ENCODE results near the gene MAGI3. TPM values are rescaled to one million over a fixed set of nuclear protein-coding genes. Genes with fewer than 3 reads are reported as not detected.

MAGI3 gene
- total and polyA plus RNA-seq, 4 donors = 3.0 to 28.8 (median 7.5) TPM

DNA sequence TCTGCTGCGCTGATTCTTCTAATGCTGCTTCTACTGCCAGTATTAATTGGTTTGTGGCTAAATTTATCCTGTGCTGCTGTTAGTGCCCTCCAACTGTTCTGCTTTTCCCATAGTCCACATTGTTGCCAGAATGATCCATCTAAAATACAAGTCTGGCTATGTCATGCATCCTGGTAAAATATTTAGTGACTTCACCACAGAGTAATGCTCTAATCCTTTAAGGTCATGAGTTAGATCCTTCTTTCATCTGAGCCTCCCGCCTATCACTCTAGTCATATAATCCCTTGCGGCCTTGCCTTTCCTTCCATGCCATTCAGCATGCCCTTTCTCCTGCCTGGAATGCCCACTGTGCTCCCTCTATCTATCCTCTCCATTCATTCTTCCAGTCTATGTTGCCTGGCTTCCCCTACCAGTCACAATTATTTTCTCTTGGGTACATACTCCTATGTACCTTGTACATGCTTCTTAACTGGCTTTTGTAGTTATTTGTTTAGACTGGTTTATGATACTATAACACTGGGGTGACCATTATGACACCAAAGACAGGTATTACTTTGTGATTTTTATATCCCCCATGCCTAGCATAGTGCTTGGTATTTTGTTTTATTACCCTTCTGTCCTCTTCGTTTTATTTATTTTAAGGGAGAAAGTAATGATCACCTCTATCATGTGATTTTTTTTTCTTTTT is 144.0 kb downstream of the MAGI3 start:
- H3K9me3 ChIP-seq (ENCODE audit: control insufficient read depth in 4 of 4, low read length in 3 of 4) = no peaks in the 10 kb centered on the region
- WGBS = 91% methylated on average over 4 of the region's 4 CpGs
- no peaks in the 10 kb centered on the region for H3K27me3 ChIP-seq (ENCODE audit: control insufficient read depth in 4 of 4, insufficient read depth in 4 of 4, low read length in 3 of 4)
- no peak overlapping the region for H3K9ac ChIP-seq (ENCODE audit: low read depth in 1 of 2, low read length in 2 of 2)
- TF ChIP-seq EGR1 (IDR thresholded peaks at IDR 0.05; ENCODE audit: low read depth in 2 of 2) (no peak), NR2F2 (IDR thresholded peaks at IDR 0.05) (no peak), RXRA (IDR thresholded peaks at IDR 0.05) (no peak)
- no peak overlapping the region for H3K27ac ChIP-seq (ENCODE audit: low read depth in 1 of 2, low read length in 2 of 2)
- H3K36me3 ChIP-seq (ENCODE audit: control insufficient read depth in 4 of 4, insufficient read depth in 3 of 4, low read depth in 1 of 4, low read length in 3 of 4) = no peaks in the 10 kb centered on the region
- H3K4me3 ChIP-seq (ENCODE audit: low read depth in 1 of 3, low read length in 3 of 3) = no peak overlapping the region
- DNase-seq (ENCODE audit: low spot score) = no peak
- no peaks in the 10 kb centered on the region for H3K4me1 ChIP-seq (ENCODE audit: control insufficient read depth in 4 of 4, insufficient read depth in 4 of 4, low read length in 3 of 4)

DNA sequence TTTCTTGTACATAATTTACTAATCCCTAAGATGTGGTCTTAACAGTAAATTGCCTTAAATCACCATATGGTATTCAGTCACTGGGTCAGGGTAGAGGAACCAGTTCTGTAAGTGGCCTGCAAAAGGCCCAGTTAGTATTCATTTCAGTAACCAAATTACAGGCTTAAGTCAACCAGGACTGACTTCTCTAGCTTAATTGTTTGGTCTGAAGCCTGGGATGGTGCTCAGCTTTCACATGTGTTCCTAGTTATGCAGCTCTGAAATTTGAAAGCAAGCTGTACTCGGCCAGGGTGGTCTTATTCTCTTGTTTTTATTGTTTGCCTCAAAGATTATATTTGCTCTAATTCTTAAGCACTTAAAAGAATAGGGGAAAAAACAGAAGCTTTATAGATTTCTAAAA is 144.6 kb downstream of the MAGI3 start:
- Histone ChIP-seq H3K4me1 (ENCODE audit: control insufficient read depth in 4 of 4, insufficient read depth in 4 of 4, low read length in 3 of 4) (no peaks in the 10 kb centered on the region), H3K4me3 (ENCODE audit: low read depth in 1 of 3, low read length in 3 of 3) (no peak overlapping the region), H3K9me3 (ENCODE audit: control insufficient read depth in 4 of 4, low read length in 3 of 4) (no peaks in the 10 kb centered on the region), H3K36me3 (ENCODE audit: control insufficient read depth in 4 of 4, insufficient read depth in 3 of 4, low read depth in 1 of 4, low read length in 3 of 4) (no peaks in the 10 kb centered on the region), H3K27ac (ENCODE audit: low read depth in 1 of 2, low read length in 2 of 2) (no peak overlapping the region), H3K9ac (ENCODE audit: low read depth in 1 of 2, low read length in 2 of 2) (no peak overlapping the region), H3K27me3 (ENCODE audit: control insufficient read depth in 4 of 4, insufficient read depth in 4 of 4, low read length in 3 of 4) (no peaks in the 10 kb centered on the region)
- TF ChIP-seq HNF4A (conservative IDR thresholded peaks at IDR 0.05) (no peak), SP1 (IDR thresholded peaks at IDR 0.05) (no peak), TAF1 (conservative IDR thresholded peaks at IDR 0.05) (no peak), ZBTB33 (IDR thresholded peaks at IDR 0.05) (no peak), FOXA1 (IDR thresholded peaks at IDR 0.05) (no peak), JUND (IDR thresholded peaks at IDR 0.05) (no peak), HNF4G (IDR thresholded peaks at IDR 0.05) (no peak), EGR1 (IDR thresholded peaks at IDR 0.05; ENCODE audit: low read depth in 2 of 2) (no peak), YY1 (IDR thresholded peaks at IDR 0.05) (no peak), NR2F2 (IDR thresholded peaks at IDR 0.05) (no peak), FOXA2 (IDR thresholded peaks at IDR 0.05) (no peak)
- DNase-seq (ENCODE audit: low spot score) = no peak
- 93% methylated on average over 1 of the region's 1 CpG for whole genome bisulfite sequencing

DNA sequence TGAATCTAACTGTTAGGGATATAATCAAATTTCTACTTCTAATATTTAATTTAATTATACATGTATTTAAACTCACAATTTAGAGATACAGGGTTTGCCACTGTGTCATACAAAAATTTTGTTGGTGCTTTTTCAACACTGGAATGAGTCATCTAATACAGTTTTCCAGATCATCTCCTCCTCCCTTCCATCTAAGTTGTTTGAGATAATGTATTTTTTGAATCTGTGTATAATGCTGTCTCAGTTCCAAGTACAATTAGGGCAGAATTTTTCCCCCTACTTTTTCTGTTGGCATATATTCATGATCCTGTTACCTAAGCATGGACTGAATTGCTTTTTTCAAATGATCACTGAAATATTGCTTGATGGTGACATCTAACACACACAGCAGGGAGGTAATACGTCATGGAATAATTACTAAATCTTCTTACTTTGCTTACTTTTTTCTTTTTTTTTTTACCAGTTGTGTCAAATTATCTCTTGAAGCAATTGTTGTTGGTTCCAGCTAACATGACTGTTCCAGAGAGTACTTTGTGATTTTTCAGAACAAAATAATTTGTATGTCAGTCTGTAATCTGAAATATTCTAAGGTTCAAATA is 146.0 kb downstream of the MAGI3 start:
- H3K4me3 ChIP-seq (ENCODE audit: low read depth in 1 of 3, low read length in 3 of 3) = no peak overlapping the region
- no peak overlapping the region for H3K9ac ChIP-seq (ENCODE audit: low read depth in 1 of 2, low read length in 2 of 2)
- H3K27ac ChIP-seq (ENCODE audit: low read depth in 1 of 2, low read length in 2 of 2) = no peak overlapping the region
- no peaks in the 10 kb centered on the region for H3K36me3 ChIP-seq (ENCODE audit: control insufficient read depth in 4 of 4, insufficient read depth in 3 of 4, low read depth in 1 of 4, low read length in 3 of 4)
- DNase-seq (ENCODE audit: low spot score) = no peak
- peaks cover 0 to 9% (median under 1%) of the 10 kb centered on the region in 4 donors for H3K4me1 ChIP-seq (ENCODE audit: control insufficient read depth in 4 of 4, insufficient read depth in 4 of 4, low read length in 3 of 4)
- H3K27me3 ChIP-seq (ENCODE audit: control insufficient read depth in 4 of 4, insufficient read depth in 4 of 4, low read length in 3 of 4) = no peaks in the 10 kb centered on the region
- 87% methylated on average over 1 of the region's 1 CpG for WGBS
- TF ChIP-seq HNF4A (conservative IDR thresholded peaks at IDR 0.05) = no peak
- no peak for TF ChIP-seq GABPA (IDR thresholded peaks at IDR 0.05 in 1 of 2, conservative IDR thresholded peaks at IDR 0.05 in 1 of 2)
- no peaks in the 10 kb centered on the region for H3K9me3 ChIP-seq (ENCODE audit: control insufficient read depth in 4 of 4, low read length in 3 of 4)

Measured in liver (tissue), 9 donors.